GM19025 (cell line): Measurements from ENCODE around the gene DKC1.
A peak's percentile ranks its signal among the peaks of the same experiment; 100 is the strongest.

ENCODE experiments used
- ATAC-seq: cut with Tn5 transposase; IDR thresholded peaks from one replicate; pipeline ENCODE4 v1.9.1; 2021; ENCODE audit warnings: mild to moderate bottlenecking, low read depth, moderate library complexity; ENCODE audit not compliant: unreplicated experiment

DKC1 gene

GRCh38 chrX:154762537-154763296 is at the start of gene DKC1:
Gene DKC1 (plus strand): TSS chrX:154762864. CDS start chrX:154762966, 102 bp downstream.
- ATAC-seq: peak; percentile 90

GRCh38 chrX:154714925-154715324 is 47.7 kb upstream of the DKC1 start:
- no peak for ATAC-seq

- ATAC-seq: no peak
Observed at GRCh38 chrX:154715825-154716224, 46.8 kb upstream of the DKC1 start.

DNA sequence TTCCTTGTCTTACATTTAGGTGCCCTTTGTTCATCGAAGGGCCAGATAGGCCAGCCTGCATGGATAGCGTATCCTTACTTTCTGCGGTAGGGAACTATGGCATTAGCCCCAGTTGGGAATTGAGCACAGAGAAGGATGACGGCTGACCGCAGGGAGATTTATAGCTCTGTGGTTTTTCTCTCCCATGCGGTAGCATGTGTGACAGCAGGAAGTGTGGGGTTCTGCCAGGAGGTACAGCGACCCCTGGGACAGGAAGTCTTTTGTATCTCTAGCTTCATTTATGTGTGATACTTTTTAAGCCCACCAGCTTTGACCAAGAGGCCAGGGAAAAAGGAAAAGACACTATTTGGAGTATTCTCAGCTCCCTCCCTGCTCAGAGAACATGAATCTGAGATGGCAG is 44.8 kb upstream of the DKC1 start:
- no peak for ATAC-seq

DNA sequence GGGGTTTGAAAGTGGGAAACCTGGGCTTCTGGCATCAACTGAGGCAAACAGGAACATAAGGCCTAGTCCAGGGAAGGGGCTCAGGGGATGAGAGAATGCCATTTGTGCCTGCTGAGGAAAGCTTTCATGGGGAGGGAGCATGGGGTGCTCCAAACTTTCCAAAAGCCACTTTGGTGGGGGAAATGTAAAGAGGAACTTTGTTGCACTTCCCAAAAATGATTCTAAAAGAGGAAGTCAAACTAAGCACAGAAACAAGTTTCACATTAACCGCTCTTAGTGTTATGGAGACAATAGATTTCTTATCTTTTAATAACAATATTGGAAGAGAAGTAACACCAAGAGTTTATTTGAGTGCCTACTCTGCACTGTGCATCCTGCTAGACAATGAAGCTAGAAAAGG is 44.0 kb upstream of the DKC1 start:
- no peak for ATAC-seq

GRCh38 chrX:154719132-154719675 is 43.5 kb upstream of the DKC1 start:
- no peak for ATAC-seq

GRCh38 chrX:154720067-154720466 is 42.6 kb upstream of the DKC1 start:
- ATAC-seq: no peak

GRCh38 chrX:154721155-154721554 is 41.5 kb upstream of the DKC1 start:
- no peak for ATAC-seq

DNA sequence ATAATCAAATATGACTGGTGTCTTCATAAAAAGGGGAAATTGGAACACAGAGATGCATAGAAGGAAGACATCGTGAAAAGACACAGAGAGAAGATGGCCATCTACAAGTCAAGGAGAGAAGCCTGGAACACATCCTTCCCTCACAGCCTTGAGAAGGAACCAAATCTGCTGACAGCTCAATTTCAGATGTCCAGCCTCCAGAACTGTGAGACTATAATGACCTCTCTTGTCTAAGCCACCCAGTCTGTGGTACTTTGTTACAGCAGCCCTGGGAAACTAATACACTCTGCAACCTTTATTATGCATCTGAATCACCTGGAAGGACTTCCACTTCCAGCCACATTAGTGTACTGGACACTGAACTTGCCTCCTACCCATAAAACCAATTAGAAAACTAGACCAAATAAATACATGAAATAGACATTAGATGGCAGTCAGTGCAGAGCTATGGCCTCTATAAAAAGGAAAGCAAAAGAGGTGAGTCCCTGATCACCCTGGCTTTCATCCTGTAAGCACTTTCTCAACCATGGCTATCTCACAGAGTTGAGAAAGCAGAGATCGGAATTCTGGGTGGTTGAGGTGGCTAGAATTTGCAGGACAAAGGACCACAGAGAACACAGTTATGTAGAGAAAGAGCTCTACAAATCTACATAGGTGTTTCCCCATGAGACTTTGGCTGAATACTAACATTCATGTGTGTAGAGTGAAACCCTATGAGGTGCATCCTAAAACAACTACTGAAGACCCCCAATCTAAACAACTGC is 37.5 kb upstream of the DKC1 start:
- no peak for ATAC-seq

- no peak for ATAC-seq
Observed at GRCh38 chrX:154727418-154727817, 35.2 kb upstream of the DKC1 start.

DNA sequence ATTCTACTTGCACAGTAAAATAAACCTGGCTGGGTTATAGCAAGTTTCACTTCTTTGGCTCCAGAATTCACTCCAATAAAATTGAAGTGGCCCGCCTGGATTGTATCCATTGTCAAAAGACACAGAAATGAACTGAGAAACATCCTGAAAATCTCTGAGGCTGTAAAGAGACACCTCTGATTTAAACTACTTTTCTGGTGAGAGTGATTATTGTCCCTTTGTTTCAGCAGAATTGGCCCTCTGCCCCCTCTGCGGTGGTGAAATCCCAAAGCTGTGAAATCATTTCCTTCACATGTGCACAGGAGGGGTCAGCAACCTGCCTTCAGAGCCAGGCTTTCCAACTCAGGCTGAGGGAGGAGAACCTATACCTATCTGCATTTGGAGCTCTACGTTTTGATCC is 34.8 kb upstream of the DKC1 start:
- ATAC-seq: no peak

DNA sequence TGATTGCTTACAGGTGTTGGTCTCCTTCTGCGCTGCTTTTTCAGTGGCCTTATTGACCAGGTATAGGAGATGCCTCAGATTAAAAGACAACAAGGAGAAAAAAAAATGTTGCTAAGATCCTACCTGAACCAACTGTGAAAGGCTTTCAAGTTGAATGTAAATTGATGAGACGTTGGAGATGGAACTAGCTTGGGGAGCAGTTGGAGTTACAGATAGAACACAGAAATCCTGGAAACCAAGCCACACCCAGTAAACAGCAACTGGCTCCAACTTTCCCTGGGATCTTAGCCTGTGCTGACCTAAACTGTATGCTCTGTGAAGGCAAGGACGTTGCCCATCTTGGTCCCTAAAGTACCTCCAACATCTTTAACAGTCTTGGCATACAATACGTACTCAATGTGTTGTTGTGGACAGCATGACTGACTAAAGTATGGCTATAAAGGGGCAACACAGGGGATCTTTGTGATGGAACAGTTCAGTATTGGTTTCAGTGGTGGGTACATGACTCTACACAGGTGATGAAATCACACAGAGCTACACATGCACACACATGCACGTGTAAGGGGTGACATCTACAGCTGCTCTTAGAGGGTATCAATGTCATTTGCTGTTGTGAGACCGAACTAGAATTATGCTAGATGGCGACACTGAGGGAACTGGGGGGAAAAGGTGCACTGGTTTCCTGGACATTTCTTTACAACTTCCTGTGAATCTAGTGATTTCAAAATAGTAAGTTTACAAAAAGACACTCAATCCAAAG is 34.1 kb upstream of the DKC1 start:
- ATAC-seq: no peak

GRCh38 chrX:154729439-154729838 is 33.2 kb upstream of the DKC1 start:
- ATAC-seq: no peak

DNA sequence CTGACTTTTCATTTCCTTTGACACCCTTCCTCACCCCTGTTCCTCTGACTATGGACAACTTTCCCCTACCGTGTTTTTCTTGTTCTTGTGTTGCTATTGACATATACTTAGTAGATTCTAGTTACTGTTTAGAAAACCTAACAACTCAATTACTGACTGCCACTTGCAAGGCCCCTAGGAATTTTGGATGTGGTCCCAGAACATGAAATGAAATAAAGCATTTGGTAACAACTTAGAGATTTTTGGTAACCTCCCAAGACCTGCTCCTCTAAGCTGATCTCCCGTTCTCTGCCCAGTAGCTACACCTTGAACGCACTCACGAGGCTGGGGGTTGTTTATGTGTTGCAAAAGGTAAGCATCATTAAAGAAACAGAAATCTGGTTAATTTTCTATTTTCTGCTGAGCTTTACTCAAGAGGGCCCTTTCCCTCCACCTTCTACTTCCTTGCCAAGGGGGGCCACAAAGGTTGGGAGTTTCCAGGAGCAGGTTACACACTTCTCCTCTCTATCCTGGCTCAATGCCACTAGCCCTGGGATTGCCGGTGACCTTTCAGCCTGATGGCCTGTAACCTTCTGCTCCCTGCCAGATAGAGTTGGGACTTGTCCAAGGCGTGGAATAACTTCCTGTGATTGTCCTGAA is 32.3 kb upstream of the DKC1 start:
- no peak for ATAC-seq

DNA sequence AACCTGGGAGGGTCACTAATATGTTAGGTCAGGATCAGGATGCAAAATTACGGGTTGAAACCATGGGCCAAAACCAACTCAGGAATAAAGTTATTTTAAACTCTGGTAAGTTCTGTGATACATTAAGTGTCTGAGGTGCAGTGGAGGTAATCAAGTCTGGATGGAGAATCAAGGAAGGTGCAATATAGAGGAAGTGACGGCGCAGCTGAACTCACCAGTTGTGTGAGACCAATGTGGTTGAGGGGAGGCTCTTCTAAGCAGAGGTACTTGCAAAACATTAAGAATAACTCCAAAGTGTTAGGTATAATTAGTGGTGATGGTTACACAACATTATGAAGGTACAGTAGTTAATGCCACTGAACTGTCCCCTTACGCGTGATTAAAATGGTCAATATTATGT is 31.5 kb upstream of the DKC1 start:
- ATAC-seq: no peak

- ATAC-seq: no peak
Observed at GRCh38 chrX:154731881-154732280, 30.8 kb upstream of the DKC1 start.

GRCh38 chrX:154732421-154733065 is 30.1 kb upstream of the DKC1 start:
- no peak for ATAC-seq

GRCh38 chrX:154733066-154733425 is 29.6 kb upstream of the DKC1 start:
- no peak for ATAC-seq

GRCh38 chrX:154734061-154734781 is 28.4 kb upstream of the DKC1 start:
- no peak for ATAC-seq
